HG02798 (cell line): ENCODE results near the gene RPS6KA2.

Experiments used
- ATAC-seq: cut with Tn5 transposase; IDR thresholded peaks from one replicate; pipeline ENCODE4 v1.9.1; 2021; ENCODE audit warnings: mild to moderate bottlenecking; ENCODE audit not compliant: unreplicated experiment, poor library complexity

RPS6KA2 gene

GRCh38 chr6:166462461-166463135 is 164.5 kb downstream of the RPS6KA2 start:
- ATAC-seq, result no peak

GRCh38 chr6:166461821-166462460 is 165.1 kb downstream of the RPS6KA2 start:
- no peak for ATAC-seq

- ATAC-seq, result no peak
Measured at GRCh38 chr6:166460473-166461437, 166.3 kb downstream of the RPS6KA2 start.

- ATAC-seq, result no peak
Measured at GRCh38 chr6:166459906-166460305, 167.1 kb downstream of the RPS6KA2 start.

GRCh38 chr6:166459272-166459671 is 167.8 kb downstream of the RPS6KA2 start:
- ATAC-seq, result no peak

- no peak for ATAC-seq
Measured at GRCh38 chr6:166456395-166457156, 170.5 kb downstream of the RPS6KA2 start.

GRCh38 chr6:166454692-166455515 is 172.1 kb downstream of the RPS6KA2 start:
- ATAC-seq, result no peak

GRCh38 chr6:166453651-166454050 is 173.4 kb downstream of the RPS6KA2 start:
- no peak for ATAC-seq

- ATAC-seq, result no peak
Measured at GRCh38 chr6:166450167-166450873, 176.7 kb downstream of the RPS6KA2 start.

GRCh38 chr6:166449641-166450040 is 177.4 kb downstream of the RPS6KA2 start:
- no peak for ATAC-seq

- ATAC-seq, result no peak
Measured at GRCh38 chr6:166449036-166449435, 178.0 kb downstream of the RPS6KA2 start.

GRCh38 chr6:166448432-166448831 is 178.6 kb downstream of the RPS6KA2 start:
- no peak for ATAC-seq

- ATAC-seq, result no peak
Measured at GRCh38 chr6:166446567-166447065, 180.4 kb downstream of the RPS6KA2 start.

GRCh38 chr6:166446146-166446545 is 180.9 kb downstream of the RPS6KA2 start:
- ATAC-seq, result peak; percentile 48

GRCh38 chr6:166444446-166444845 is 182.6 kb downstream of the RPS6KA2 start:
- no peak for ATAC-seq

- ATAC-seq, result no peak
Measured at GRCh38 chr6:166443166-166443565, 183.9 kb downstream of the RPS6KA2 start.

GRCh38 chr6:166442131-166442685 is 184.8 kb downstream of the RPS6KA2 start:
- no peak for ATAC-seq
